UCSD-AML1 (cell line): ENCODE results near the gene RESP18.

Source experiments
- DNase-seq: peaks from one replicate; lab custom pipeline; 2025; ENCODE audit not compliant: unreplicated experiment; lab: John Stamatoyannopoulos, UW

Gene RESP18

DNA sequence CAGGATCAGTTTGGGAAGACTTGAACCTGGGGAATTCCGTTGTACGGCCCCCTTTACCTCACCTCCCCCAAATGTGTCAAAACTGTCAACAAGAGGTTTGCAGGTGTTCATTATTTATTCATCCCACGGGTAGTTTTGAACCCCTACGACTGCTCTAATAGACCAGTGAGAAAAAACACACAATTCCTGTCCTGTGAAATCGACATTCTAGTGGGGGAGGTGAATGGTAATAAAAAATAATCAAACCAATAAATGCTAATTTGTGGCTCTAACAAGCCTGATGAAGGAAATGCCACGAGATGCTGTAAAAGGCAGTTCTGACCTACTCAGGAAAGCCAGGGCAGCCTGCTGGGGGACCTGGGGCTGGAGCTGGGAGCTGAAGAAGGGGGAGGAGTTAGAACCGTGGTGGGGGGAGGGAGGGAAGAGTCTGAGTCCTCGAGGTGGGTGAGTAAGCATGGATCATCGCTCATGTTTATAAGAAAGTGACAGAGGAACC lies 53.8 kb downstream of the RESP18 start:
- DNase-seq, result no peak

DNA sequence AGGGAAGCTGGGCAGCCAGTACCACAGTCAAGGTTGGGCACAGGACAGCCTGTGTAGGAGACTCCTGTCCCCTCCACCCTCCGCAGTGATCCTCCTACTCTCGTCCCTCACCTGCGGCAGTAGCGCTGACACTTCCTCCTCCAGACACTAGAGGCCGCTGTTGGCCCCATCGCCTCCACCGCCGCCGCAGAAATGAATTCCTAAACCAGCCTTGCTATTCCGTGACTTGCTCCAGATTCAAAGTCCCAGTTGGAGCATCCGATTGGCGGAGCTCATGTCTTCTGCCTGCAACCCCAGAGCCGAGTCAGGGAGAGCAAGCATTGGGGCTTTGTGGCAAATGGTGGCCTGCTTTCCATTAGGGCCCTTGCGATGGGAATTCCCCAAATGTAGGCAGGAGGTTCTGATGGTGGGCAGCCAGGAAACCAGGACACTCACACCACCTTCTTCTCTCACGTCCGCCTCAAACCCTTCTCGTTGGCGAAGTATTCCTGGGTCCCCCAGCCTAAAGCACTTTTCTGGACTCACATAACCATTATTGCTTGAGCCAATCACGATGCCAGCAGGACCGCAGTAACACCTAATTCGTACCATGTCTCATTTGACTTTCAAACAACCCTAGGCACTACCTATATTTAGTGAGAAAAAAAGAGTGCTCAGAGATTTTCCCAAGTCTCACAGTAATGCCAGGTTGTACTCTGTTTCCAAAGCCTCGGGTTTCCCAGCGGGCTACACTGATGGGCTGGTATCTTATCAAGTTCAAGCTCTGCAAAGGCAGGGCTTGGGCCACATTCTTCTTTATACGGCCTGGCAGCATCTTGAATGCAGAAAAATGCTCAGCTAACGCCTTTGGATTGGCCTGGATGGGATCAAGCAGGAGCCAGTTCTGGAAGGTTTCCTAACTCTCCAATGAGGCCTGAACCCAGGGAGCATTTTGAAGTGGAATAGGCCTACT lies 54.6 kb downstream of the RESP18 start:
- DNase-seq, result peak; percentile 72
